GM23338 (cell line): ENCODE measurements around the gene ILF2. TPM values are rescaled to one million over a fixed set of nuclear protein-coding genes. Genes with fewer than 3 reads are reported as not detected.

Experiments used
- ATAC-seq: fragments of 200-7000 bp; cut with Tn5 transposase; 3 replicates; pipeline ENCODE4 v1.9.1; 2020
- DNase-seq: peaks from one replicate; pipeline ENCODE4 v3.0.0-alpha.2; 2015; ENCODE audit warnings: low spot score
- H2AFZ ChIP-seq: fragments of 200-600 bp; sonication (generic); 2 replicates; pipeline ENCODE4 v1.8.0; 2016; ENCODE audit warnings: antibody characterized with exemption, mild to moderate bottlenecking, moderate library complexity
- H3F3A ChIP-seq: fragments of 200-600 bp; sonication (generic); replicated peaks from 2 replicates; pipeline ENCODE4 v1.8.0; 2017; ENCODE audit warnings: antibody characterized with exemption, mixed run types, low read depth
- H3K27ac ChIP-seq: fragments of 200-600 bp; sonication (generic); 2 replicates; pipeline ENCODE4 v1.6.1; 2016; ENCODE audit warnings: low read depth
- H3K27me3 ChIP-seq: fragments of 200-600 bp; sonication (generic); 2 replicates; pipeline ENCODE4 v1.8.0; 2016; ENCODE audit warnings: mild to moderate bottlenecking, mixed run types, moderate library complexity; ENCODE audit not compliant: insufficient read depth
- H3K36me3 ChIP-seq: fragments of 200-600 bp; sonication (generic); 2 replicates; pipeline ENCODE4 v1.8.0; 2016; ENCODE audit warnings: mild to moderate bottlenecking; ENCODE audit not compliant: insufficient read depth
- H3K4me1 ChIP-seq: fragments of 200-600 bp; sonication (generic); 2 replicates; pipeline ENCODE4 v1.8.0; 2016; ENCODE audit warnings: mild to moderate bottlenecking, moderate library complexity; ENCODE audit not compliant: insufficient read depth
- H3K4me2 ChIP-seq: fragments of 200-600 bp; sonication (generic); 2 replicates; pipeline ENCODE4 v1.7.1; 2017; ENCODE audit warnings: mixed run types
- H3K4me3 ChIP-seq: fragments of 200-600 bp; sonication (generic); 2 replicates; pipeline ENCODE4 v1.6.1; 2016; ENCODE audit warnings: mixed run types
- H3K79me2 ChIP-seq: fragments of 200-600 bp; sonication (generic); replicated peaks from 2 replicates; pipeline ENCODE4 v1.8.0; 2017; ENCODE audit warnings: mild to moderate bottlenecking; ENCODE audit not compliant: insufficient read depth
- H3K9me2 ChIP-seq: fragments of 200-600 bp; sonication (generic); 2 replicates; pipeline ENCODE4 v1.8.0; 2017; ENCODE audit not compliant: insufficient read depth
- H4K20me1 ChIP-seq: fragments of 200-600 bp; sonication (generic); replicated peaks from 2 replicates; pipeline ENCODE4 v1.8.0; 2017; ENCODE audit warnings: mild to moderate bottlenecking; ENCODE audit not compliant: insufficient read depth
- H3K27ac Mint-ChIP-seq: 2 replicates; pipeline ENCODE4 v1.8.0; 2020; ENCODE audit warnings: inconsistent platforms, mild to moderate bottlenecking, moderate library complexity, mixed read lengths
- H3K27me3 Mint-ChIP-seq: 3 replicates; pipeline ENCODE4 v1.8.0; 2022; ENCODE audit warnings: low read depth, mild to moderate bottlenecking, moderate library complexity, mixed read lengths, inconsistent platforms; ENCODE audit not compliant: insufficient read depth, poor library complexity
- H3K36me3 Mint-ChIP-seq: 3 replicates; pipeline ENCODE4 v1.8.0; 2021; ENCODE audit warnings: low read depth, mild to moderate bottlenecking, inconsistent platforms, moderate library complexity, mixed read lengths
- H3K4me1 Mint-ChIP-seq: 3 replicates; pipeline ENCODE4 v1.8.0; 2020; ENCODE audit warnings: mild to moderate bottlenecking, inconsistent platforms, mixed read lengths
- H3K4me3 Mint-ChIP-seq: 3 replicates; pipeline ENCODE4 v1.8.0; 2021; ENCODE audit warnings: moderate library complexity, mild to moderate bottlenecking, inconsistent platforms, mixed read lengths
- H3K9me3 Mint-ChIP-seq: 3 replicates; pipeline ENCODE4 v1.8.0; 2020; ENCODE audit warnings: moderate library complexity, mild to moderate bottlenecking, inconsistent platforms, mixed read lengths
- CTCF ChIP-seq, 2 experiments: fragments of 200-600 bp in 1 of 2; sonication (generic) in 1 of 2; conservative IDR thresholded peaks; 2 replicates each; pipeline versions ENCODE4 v1.5.1 to v1.6.1; 2016 to 2017; ENCODE audit warnings: antibody characterized with exemption in 2 of 2, low read depth in 2 of 2, mild to moderate bottlenecking in 2 of 2, moderate library complexity in 1 of 2
- EZH2 ChIP-seq: fragments of 200-600 bp; sonication (generic); IDR thresholded peaks from one replicate; pipeline ENCODE4 v1.8.0; 2017; ENCODE audit warnings: antibody characterized with exemption, mild to moderate bottlenecking, low read depth; ENCODE audit not compliant: unreplicated experiment
- EZH2phosphoT487 ChIP-seq: fragments of 200-600 bp; sonication (generic); IDR thresholded peaks from one replicate; pipeline ENCODE4 v1.8.1; 2018; ENCODE audit warnings: antibody characterized with exemption; ENCODE audit not compliant: unreplicated experiment
- JUNB ChIP-seq: IDR thresholded peaks from one replicate; pipeline ENCODE4 v1.6.1; 2016; ENCODE audit warnings: antibody characterized with exemption; ENCODE audit not compliant: unreplicated experiment
- NANOG ChIP-seq: IDR thresholded peaks from 2 replicates; pipeline ENCODE4 v1.6.1; 2016; ENCODE audit warnings: antibody characterized with exemption, borderline replicate concordance
- POLR2AphosphoS5 ChIP-seq: IDR thresholded peaks from 2 replicates; pipeline ENCODE4 v1.6.1; 2016; ENCODE audit warnings: antibody characterized with exemption, low read depth
- ZNF114 ChIP-seq: fragments of 250-450 bp; sonication (Bioruptor Pico); IDR thresholded peaks from 2 replicates; pipeline ENCODE4 v1.5.0; 2020; ENCODE audit warnings: mild to moderate bottlenecking, moderate library complexity
- ZNF331 ChIP-seq: fragments of 250-450 bp; sonication (Bioruptor Pico); IDR thresholded peaks from 2 replicates; pipeline ENCODE4 v1.5.0; 2020; ENCODE audit warnings: low read depth, mild to moderate bottlenecking, moderate library complexity
- polyA plus RNA-seq: library from polyadenylated mRNA; unstranded; fragments of >200 nt; fragmentation: Nextera tagmentation; extraction: Ambion mirVana; gene quantifications from 2 replicates; pipeline ENCODE4 v1.2.1, GENCODE V29; 2016
- total RNA-seq: library from RNA; depleted of rRNA; stranded (reverse); fragments of >200 nt; shearing (Covaris generic); gene quantifications from 2 replicates; pipeline ENCODE4 v1.2.3, GENCODE V29; 2014
- TF ChIP-seq, protein P1 (sequence below): IDR thresholded peaks from 2 replicates; pipeline ENCODE4 v1.6.1; 2016; ENCODE audit warnings: antibody characterized with exemption

Gene ILF2
- total and polyA plus RNA-seq, 2 experiments from 2014 or later = 214 to 337 TPM

DNA sequence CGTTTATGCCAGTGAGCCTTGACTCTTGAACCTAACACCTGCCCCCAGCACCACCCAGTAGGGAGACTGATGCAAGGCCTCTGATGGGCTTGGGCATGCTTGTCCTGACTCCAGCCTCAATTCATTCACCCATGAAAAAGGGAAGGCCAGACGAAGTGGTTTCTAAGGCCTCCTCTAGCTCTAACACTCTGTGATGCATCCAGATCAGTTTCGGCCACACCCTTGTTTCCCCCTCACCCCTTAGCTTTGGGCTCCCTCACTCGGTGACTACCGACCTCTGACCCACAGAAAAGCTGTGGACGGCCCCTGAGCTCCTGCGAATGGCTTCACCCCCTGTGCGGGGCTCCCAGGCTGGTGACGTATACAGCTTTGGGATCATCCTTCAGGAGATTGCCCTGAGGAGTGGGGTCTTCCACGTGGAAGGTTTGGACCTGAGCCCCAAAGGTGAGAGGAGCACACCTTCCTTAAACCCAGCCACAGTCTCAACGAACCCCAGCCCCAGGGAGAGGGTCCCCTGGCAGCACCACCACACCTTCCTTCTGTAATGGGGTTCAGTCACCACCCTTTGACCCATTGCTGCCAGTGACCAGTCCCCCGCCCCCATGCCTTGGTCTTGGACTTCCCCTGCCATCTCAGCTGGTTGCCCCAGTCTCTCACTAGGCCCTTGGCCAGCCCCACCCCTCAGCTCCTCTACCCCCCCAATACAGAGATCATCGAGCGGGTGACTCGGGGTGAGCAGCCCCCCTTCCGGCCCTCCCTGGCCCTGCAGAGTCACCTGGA lies 16.7 kb upstream of the ILF2 start:
- peaks cover 16% of the 10 kb centered on the region for H3K27me3 Mint-ChIP-seq
- peak overlapping the region; percentile 49; the same call in 1 of the 2 replicates for H3K27ac Mint-ChIP-seq
- Histone ChIP-seq H2AFZ (no peak overlapping the region), H3K4me3 (no peak overlapping the region), H3K27me3 (no peaks in the 10 kb centered on the region), H3F3A (no peaks in the 10 kb centered on the region), H4K20me1 (no peaks in the 10 kb centered on the region), H3K9me2 (no peaks in the 10 kb centered on the region), H3K4me1 (no peaks in the 10 kb centered on the region), H3K27ac (no peak overlapping the region), H3K4me2 (no peak overlapping the region), H3K36me3 (no peaks in the 10 kb centered on the region), H3K79me2 (no peaks in the 10 kb centered on the region)
- no peak for DNase-seq
- H3K4me1 Mint-ChIP-seq = peaks cover 7% of the 10 kb centered on the region; the same call in 2 of the 3 replicates
- ATAC-seq = no peak
- H3K9me3 Mint-ChIP-seq = no peaks in the 10 kb centered on the region; the same call in 2 of the 3 replicates
- TF ChIP-seq EZH2 (no peak), CTCF (conservative IDR thresholded peaks at IDR 0.05; ENCODE audit: low read depth in 2 of 2) (no peak), EZH2phosphoT487 (no peak), JUNB (no peak), NANOG (no peak)
- no peak overlapping the region for H3K4me3 Mint-ChIP-seq
- peaks cover 62% of the 10 kb centered on the region for H3K36me3 Mint-ChIP-seq

GRCh38 chr1:153685544-153686340 lies 14.9 kb upstream of the ILF2 start:
- Mint-ChIP-seq H3K9me3 (no peaks in the 10 kb centered on the region; the same call in 2 of the 3 replicates), H3K4me1 (peaks cover 15% of the 10 kb centered on the region), H3K27me3 (peaks cover 18% of the 10 kb centered on the region), H3K27ac (no peak overlapping the region), H3K4me3 (no peak overlapping the region), H3K36me3 (peaks cover 72% of the 10 kb centered on the region)
- H2AFZ ChIP-seq = no peak overlapping the region
- H3F3A ChIP-seq = no peaks in the 10 kb centered on the region
- DNase-seq (no peak), ATAC-seq (peak; percentile 26; the same call in 2 of the 3 replicates)
- no peak overlapping the region for H3K4me3 ChIP-seq
- H3K9me2 ChIP-seq = no peaks in the 10 kb centered on the region
- H3K4me1 ChIP-seq = no peaks in the 10 kb centered on the region; the same call in 1 of the 2 replicates
- H3K27me3 ChIP-seq = peaks cover 5% of the 10 kb centered on the region; the same call in 1 of the 2 replicates
- no peaks in the 10 kb centered on the region for H3K79me2 ChIP-seq
- no peak overlapping the region for H3K27ac ChIP-seq
- H4K20me1 ChIP-seq = no peaks in the 10 kb centered on the region
- no peak for TF ChIP-seq POLR2AphosphoS5
- no peaks in the 10 kb centered on the region for H3K36me3 ChIP-seq
- no peak overlapping the region for H3K4me2 ChIP-seq

DNA sequence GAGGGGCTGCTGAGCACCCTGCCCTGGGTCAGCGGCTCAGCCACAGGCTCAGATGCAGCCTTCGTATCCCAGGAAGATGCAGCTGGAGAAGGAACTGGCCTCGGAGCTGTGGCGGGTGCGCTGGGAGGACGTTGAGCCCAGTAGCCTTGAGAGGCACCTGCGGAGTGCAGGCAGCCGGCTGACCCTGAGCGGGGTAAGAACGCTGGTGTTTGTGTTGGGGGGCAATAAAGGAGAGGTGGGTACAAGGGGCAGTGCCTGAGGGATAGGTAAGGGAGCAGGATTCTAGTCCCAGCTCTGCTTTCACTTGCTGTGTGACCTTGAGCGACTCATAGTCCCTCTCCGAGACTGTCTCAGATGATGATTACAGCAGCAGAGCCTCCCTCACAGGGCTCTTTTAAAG lies 14.1 kb upstream of the ILF2 start:
- H3K4me2 ChIP-seq = no peak overlapping the region
- no peak overlapping the region; the same call in 1 of the 2 replicates for H3K27ac Mint-ChIP-seq
- no peak overlapping the region for H3K4me3 Mint-ChIP-seq
- DNase-seq (no peak), ATAC-seq (no peak)
- peaks cover 23% of the 10 kb centered on the region for H3K27me3 Mint-ChIP-seq
- no peaks in the 10 kb centered on the region for H3K79me2 ChIP-seq
- peaks cover 6% of the 10 kb centered on the region for H3K4me1 ChIP-seq
- peaks cover 65% of the 10 kb centered on the region for H3K36me3 Mint-ChIP-seq
- no peak overlapping the region for H3K27ac ChIP-seq
- H3K36me3 ChIP-seq = no peaks in the 10 kb centered on the region
- peaks cover 21% of the 10 kb centered on the region for H3K4me1 Mint-ChIP-seq
- H4K20me1 ChIP-seq = no peaks in the 10 kb centered on the region
- peaks cover 14% of the 10 kb centered on the region for H3K27me3 ChIP-seq
- H3K4me3 ChIP-seq = no peak overlapping the region
- no peak overlapping the region for H2AFZ ChIP-seq
- H3K9me2 ChIP-seq = no peaks in the 10 kb centered on the region
- H3F3A ChIP-seq = 0 out of 2 replicates have a peak, but pooled peaks cover 2% of the 10 kb centered on the region
- no peaks in the 10 kb centered on the region; the same call in 2 of the 3 replicates for H3K9me3 Mint-ChIP-seq
- no peak for TF ChIP-seq JUNB
- TF ChIP-seq, protein P1, sequence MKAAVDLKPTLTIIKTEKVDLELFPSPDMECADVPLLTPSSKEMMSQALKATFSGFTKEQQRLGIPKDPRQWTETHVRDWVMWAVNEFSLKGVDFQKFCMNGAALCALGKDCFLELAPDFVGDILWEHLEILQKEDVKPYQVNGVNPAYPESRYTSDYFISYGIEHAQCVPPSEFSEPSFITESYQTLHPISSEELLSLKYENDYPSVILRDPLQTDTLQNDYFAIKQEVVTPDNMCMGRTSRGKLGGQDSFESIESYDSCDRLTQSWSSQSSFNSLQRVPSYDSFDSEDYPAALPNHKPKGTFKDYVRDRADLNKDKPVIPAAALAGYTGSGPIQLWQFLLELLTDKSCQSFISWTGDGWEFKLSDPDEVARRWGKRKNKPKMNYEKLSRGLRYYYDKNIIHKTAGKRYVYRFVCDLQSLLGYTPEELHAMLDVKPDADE = no peak
- TF ChIP-seq ZNF331 (CRISPR knock-in tag) = no peak
- TF ChIP-seq ZNF114 (CRISPR knock-in tag) = no peak
- TF ChIP-seq NANOG = no peak
